NCI-H1694 treated with DMSO at 0.1 percent for 48 hours (cell line): ENCODE data around the gene VTI1A.
"Not testable (repeated sequence)": the region's sequence is repeated elsewhere in the genome, so short reads cannot be mapped to it uniquely, and the experiment has no call there.

Source experiments
- DNase-seq: peaks from one replicate; lab custom pipeline; 2025; lab: John Stamatoyannopoulos, UW

Gene VTI1A

DNA sequence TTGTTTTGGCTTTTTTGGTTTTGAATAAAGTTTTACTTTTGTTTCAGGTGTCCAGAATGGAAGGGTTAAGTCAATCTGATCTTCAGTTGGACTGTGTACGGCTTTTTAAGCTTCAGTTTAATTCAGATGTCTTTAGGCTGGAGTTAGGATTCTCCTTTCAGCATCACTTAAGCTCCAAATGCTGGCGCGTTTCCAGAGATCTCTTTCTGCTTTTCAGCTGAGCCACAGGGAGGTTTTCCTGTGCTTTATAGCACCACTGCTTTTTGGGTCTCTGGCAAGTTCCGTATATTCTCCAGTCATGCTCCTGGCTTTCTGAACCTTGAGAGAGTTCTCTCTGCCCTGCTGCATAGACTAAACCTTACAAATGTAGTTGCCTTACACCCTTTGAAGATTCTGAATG is 60.0 kb downstream of the VTI1A start:
- no peak for DNase-seq

DNA sequence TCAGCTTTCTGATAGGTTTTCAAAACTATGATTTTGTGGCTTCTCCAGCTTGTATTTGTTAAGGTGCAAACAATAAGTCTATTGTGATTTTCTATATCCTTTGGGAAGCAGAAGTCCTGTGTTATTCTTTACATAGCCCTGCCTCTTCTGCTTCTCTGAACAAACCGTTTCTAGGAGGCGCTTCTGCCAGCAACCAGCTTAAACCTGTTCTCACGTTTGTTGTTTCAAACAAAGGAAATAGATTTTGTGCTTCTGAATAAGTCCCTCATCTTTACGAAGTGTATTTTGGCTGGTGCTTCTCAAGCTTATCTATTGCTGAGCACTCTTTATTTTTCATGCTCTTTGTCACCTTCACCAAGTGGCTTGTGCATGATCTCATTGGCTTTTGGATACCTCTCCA is 61.0 kb downstream of the VTI1A start:
- no peak for DNase-seq

DNA sequence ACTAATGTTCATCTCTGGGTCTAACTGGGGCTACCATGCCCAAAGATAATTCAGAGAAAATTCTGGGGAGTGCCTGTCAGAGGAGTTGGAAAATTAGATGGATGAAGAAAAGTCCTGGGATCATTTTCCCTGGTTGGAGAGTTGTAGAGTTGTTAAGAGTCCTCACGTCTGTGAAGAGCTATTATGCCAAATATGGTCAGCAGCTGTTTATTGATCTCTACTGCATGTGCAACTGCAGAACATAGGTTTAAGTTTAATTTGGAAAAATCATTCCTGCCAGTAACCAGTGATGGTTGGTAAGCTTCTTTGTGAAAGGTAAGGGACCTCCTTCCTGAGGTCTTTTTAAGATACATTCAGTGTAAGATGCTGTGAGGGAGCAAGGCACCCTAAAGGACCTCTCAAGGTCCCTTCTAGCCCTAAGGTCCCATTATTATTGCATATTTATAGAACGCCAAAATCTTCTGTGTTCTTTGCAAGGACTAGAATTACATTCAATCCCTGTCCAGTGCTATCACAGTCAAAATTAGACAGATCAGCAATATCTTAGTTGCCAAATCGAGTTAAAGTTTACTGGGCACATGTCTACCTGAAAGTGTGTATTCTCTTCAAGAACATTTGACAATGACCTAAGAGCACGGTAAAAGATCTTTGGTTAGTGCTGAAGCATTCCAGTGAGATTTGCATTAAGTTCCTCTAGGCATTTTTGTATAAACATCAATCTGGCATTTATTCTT is 62.7 kb downstream of the VTI1A start:
- DNase-seq = no peak

DNA sequence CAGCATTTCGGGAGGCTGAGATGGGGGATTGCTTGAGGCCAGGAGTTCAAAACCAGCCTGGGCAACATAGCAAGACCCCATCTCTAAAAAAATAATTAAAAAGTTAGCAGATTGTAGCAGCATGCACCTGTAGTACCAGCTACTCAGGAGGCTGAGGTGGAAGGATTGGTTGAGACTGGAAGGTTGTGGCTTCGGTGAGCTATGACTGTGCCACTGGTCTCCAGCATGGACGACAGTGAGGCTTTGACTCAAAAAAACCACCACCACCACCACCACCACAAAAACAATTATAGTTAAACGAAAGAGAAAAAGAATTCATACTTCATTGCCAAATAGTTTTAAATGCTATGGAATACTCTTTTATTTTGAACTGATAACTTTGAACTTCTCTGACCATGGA is 63.4 kb downstream of the VTI1A start:
- no peak for DNase-seq

DNA sequence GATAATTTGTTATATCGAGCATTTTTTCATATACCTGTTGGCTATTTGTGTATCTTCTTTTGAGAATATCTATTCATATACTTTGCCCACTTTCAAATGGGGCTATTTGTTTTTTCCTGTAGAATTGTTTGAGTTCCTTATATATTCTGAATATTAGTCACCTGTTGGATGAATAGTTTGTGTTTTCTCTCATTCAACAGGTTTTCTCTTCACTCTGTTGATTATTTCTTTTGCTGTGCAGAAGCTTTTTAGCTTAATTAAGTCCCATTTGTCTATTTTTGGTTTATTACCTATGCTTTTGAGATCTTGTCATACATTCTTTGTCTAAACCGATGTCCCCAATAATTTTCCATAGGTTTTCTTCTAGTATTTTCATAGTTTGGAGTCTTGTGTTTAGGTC is 65.3 kb downstream of the VTI1A start:
- no peak for DNase-seq

DNA sequence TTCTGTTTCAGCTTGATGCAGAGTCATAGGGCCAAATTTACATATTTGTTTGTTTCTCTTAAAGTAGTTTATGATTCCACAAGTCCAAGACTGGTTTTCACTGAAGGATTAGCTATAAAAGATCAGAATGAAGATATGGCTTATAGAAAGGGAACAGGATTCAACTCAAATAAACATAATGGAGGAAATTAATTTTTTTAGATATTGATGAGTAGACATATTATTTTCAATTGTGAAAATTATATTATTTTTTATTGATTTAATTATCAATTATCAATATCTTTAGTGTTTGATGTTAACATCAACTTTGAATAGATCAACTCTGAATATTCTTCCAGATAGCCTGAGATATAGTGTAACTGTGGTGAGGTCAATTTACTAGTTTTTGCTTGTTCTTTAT is 68.1 kb downstream of the VTI1A start:
- no peak for DNase-seq

DNA sequence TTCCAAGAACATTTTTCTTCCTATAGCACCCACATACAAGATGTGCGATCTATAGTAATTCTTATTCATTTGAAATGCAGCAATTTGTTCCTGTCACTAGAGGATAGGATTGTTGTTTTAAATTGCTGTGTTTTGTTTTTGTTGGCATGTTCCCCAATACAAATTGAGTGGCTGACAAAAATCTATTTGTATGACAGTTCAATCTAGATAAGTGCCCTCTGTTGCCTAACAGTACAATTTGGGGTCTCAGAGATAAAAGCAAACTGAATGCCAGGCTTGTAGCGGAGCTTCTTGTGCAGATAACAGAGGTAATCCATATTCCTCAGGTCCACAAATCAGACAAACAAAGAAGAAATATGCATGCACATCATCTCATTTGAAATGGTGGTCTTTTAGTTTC is 68.8 kb downstream of the VTI1A start:
- DNase-seq = no peak

DNA sequence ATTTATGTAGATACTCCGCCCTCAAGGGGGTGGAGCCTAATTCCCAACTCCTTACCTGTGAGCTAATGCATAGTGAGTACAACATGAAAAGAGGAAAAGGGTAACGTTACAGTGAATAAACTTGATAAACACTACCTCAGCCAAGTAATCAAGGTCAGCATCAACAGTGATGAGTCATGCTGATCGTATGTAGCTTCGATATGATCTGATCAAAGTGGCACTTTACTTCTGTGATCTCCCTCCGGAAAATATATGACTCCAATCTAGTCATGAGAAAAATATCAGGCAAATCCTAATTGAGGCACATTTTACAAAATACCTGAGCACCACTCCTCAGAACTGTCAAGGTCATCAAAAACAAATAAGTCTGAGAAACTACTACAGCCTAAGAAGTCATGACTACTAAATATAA is 70.4 kb downstream of the VTI1A start:
- no peak for DNase-seq

DNA sequence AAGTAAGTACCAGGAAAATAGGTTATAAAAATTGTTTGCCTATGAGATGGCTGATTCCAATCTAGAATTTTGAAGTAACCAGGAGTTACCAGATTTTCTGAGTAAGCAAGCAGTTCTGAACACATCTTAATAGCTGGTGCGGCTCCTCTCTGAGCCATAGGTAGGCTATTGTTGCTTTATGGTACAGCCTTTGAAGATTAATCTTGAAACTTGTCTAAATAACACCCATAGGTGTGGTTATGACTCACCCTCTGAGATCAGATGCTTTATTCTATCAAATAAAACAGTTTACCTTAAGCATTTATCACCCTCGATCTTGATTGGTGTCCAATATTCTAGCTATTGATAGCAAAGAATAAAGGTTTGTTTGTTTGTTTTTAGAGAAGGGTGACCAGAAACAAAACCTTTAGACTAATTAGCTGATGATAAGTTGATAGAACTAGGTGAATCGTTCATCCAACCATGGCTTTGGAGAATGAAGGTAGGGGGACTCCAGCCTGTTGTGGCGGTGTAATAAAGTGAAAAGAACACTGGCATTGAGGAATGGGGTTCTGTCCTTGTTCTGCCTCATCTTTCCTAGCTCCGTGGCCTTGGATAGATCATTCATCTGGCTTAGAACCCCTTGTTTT is 72.2 kb downstream of the VTI1A start:
- DNase-seq = no peak

DNA sequence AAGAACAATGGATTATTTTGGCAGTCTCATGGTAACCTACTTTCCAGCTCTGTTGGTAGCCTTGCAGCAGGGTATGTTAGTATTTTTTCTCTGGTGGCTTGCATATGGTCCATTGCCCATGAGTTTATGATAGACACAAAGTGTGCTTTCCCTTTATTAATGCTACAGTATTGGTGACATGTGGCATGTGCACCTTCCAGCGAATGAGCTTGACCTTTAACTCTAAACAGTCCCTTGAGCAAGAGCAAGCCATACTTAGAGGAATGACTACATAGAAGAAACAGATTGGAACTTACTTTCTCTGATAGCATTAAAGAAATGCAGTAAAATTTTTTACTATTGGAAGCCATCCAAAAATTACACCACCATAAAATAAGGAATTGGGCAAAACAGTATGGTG is 73.9 kb downstream of the VTI1A start:
- no peak for DNase-seq

DNA sequence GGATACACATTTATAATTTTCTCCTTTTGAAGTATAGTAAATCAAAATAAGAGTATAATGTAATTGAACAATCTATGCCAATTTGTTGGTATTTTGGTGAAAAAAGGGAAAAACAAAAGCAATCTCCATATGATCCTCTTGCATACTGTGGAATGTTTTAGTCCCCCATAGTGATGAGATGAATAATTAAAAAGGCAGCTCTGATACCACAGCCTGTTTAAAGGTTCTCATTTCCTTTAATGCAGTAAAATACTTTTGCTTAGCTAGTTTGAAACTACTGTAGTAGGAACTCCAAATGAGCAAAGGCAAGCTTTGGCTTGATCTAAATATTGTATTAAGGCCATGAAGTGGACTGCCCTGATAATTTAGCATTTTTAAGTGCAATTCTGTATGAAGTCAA is 77.6 kb downstream of the VTI1A start:
- DNase-seq = no peak

DNA sequence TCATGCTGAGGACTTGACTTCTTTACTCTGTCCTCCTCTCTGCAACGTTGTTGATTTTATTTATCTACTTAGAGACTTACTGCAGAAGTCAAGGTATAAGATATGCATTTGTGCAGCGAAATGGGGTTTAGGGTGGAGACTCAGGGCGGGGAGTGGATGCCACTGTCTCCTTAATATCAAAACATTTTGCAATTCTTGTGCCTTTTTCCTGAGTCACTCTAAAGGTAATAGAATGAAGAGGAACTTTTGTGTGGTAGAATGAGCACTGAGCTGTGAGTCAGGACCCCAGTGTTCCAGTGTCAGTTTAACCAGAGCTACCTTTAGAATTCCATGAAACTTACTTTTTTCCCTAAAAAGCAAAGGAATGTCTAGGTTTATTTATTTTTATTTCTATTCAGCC is 78.2 kb downstream of the VTI1A start:
- no peak for DNase-seq

DNA sequence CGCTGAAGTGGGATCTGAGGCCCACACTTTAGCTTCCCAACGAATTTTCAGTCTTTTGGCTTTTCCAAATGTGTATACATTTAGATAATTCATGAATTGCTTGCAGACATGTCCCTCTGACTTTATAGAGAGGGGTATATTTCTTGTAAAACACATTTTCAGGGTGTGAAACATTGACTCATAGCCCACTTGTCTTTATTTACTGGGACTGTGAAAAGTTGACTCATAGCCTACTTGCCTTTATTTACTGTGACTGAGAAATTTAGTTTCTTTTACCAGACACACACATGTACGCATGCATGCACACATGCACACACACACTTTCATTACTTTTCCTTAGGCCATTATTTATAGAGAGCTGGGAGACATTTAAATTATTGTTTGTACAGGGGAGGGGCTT is 79.1 kb downstream of the VTI1A start:
- no peak for DNase-seq

DNA sequence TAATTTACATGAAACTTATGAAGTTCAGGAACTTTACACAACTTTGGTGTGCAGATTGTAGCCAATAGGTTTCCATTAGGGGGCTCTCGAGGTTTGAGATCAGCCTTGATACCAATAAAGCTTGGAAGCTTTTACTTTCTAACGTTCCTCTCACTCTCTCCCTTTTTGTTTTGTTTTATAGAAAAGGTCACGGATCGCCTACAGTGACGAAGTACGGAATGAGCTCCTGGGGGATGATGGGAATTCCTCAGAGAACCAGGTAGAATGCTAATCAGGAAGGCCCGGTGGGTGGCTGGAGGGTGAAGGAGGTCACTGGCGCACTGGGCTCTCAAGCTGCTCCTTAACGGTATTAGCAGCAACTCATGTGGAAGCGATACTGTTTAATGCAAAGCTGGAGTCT is 79.9 kb downstream of the VTI1A start:
- no peak for DNase-seq

DNA sequence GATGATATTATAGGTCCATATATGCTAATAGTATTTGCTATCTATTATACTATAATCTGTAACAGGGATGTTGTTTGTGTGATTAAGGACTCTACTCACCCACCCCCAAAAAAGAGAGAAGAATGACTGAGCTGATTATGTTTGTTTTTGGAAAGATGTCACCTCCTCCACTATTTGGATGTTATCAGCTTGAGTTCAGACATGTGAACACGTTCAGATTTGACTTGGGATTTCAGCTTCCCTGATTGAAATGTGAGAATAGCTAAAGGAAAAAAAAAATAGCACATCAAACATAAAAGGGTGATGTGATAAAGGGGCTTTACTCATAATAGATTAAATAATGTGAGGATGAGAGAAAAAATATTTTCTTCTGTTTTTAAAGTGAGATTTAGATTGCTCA is 81.2 kb downstream of the VTI1A start:
- no peak for DNase-seq

DNA sequence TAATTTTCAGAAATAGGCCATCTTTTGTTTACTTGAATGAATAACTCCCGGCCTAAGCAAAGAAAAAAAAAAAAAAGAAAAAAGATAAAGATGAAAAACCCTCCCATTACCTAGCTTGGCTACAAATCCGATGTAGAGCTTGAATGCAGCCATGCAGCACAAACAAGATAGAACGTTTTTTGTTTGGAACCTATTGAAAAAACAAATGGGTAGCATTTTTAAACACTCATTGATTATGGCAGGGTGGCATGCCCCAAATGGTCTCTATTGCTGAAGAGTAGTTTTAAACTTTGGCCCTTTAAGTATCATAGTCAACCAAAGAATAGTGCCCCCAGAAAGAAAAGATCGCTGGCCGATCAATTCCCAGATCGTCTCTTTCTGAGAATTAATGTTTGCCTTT is 84.4 kb downstream of the VTI1A start:
- no peak for DNase-seq

DNA sequence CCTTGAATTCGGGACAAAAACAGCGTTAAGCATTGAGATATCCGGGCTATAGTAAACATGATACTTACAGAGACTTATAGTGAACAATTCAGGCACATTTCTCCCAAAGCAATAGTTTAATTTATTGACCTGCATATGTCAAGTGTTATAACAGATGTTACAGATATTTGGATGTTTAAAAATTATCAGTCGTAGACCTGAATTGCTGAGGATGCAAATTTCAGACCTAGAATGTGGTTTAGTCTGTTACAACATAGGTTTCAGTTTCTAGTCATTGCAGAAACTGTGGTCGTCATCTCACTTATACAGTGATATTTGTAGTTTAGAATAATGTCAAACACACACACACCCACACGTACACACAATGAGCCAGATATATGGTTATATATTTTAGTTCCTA is 85.2 kb downstream of the VTI1A start:
- no peak for DNase-seq

DNA sequence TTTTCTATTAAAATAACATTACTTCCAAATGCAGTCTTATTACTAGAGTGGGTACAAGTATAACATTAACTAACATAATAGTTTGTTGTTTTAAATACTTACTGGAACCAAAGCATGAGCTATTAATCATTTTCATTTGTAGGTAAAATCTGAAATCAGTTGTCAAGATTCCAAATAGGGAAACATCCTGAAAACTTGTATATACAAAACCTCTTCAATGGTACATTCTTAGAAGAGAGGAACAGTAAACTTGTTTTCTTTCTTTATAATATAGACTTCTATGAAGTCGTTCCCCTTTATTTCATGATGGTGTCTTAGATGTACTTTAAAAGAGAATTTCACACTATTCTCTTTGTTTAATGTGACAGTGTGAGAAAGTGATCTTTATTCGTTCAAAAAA is 85.9 kb downstream of the VTI1A start:
- no peak for DNase-seq

DNA sequence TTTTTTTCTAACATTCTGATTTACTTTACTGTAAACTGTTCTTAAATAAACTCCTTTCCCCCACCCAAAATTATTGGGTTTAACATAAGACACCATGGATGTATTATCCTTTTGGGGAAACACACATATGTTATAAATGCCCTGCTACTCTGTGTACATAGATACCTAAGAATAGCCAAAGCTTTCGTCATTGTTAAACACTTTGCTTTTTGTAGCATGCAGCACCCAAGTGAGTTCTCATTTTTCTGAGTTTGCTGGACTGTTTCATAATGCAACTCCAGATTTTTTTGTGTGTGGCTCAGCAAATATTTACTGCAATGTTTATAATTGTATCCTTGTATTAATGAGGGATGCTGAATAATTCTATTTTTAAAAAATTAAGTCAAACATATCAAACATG is 86.9 kb downstream of the VTI1A start:
- DNase-seq = no peak

DNA sequence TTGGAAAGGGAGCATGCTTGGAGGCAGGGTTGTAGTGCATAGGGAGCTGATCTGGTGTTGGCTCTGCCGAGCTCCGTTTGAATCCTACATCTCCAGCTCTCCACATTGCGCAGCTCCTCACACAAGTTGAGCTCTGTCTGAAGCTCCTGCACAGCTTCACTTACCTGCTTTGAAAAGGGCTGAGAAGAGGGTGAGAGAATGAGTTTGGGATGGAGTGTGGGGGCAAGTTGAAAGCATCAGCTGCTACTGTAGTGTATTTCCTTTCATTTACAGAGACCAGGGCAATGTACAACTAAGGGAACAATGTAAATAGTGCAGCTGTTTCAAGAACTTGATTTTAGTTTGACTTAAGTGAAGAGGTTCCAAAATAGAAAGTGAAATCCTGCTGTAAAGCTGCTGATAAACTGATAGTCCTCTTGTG is 88.5 kb downstream of the VTI1A start:
- DNase-seq = no peak

DNA sequence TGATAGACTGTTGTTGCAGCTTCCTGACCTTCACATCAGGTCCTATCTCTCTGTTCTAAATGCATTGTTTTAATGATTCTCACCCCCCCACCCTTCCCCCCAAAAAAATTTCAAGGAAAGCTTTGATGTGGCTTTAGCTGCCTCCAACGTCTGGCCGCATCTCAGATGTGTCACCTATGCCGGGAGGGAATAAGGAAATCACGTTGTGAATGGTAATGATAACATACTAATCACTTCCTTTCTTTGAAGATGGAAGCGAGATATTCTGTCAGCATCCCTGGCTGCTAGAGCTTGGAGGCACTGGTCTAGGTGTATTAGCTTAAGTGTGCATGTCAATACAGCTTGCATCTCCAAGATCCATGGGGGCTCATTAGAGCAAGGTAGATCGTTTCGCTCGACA is 89.6 kb downstream of the VTI1A start:
- DNase-seq = no peak

DNA sequence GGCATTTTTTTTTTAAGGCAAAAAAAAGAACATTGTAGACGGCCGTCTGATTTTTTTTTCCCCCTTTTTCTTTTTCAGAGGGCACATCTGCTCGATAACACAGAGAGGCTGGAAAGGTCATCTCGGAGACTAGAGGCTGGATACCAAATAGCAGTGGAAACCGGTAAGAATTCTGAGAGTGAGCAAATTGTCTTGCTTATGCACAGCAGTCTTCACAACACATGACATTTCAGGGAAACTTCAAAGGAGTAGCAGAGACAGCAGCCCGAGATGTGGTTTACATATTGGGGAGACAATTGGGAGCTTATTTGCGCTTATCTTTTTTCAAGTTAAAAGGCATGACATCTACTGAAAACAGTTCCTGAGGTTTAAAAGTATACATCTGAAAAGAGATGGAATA is 91.2 kb downstream of the VTI1A start:
- DNase-seq = no peak

DNA sequence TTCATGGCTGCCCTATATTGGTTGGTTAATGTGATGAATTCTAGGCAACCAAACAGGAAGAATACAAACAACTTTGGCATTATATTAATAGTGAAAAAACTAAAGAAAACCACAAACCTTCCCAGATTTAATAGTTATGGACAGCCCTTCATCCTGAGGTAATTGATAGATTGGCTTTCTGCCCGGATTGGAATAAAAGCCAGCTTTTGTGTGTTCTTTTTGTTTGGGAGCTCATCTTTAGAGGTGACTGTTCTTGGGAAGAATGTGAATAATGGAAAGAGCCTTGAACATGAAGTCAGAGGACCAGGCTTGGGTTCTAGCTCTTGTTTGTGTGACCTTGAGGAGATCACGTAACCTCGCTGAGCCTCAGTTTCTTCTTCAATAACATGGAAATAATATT is 92.3 kb downstream of the VTI1A start:
- no peak for DNase-seq

DNA sequence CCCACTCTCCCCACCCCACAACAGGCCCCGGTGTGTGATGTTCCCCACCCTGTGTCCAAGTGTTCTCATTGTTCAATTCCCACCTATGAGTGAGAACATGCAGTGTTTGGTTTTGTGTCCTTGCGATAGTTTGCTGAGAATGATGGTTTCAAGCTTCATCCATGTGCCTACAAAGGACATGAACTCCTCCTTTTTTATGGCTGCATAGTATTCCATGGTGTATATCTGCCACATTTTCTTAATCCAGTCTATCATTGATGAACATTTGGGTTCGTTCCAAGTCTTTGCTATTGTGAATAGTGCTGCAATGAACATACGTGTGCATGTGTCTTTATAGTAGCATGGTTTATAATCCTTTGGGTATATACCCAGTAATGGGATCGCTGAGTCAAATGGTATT is 95.8 kb downstream of the VTI1A start:
- not testable (repeated sequence) for DNase-seq
